Endothelial cell of umbilical vein (primary cell): ENCODE results near the gene SPSB3. TPM values are rescaled to one million over a fixed set of nuclear protein-coding genes. Genes with fewer than 3 reads are reported as not detected.

Experiments
- BruUV-seq: library from RNA; stranded (reverse); fragments of 400-500 nt; replicated peaks from 2 replicates; lab custom pipeline; 2021; lab: Mats Ljungman, UMichigan
- CTCF ChIA-PET: fragments of 300-600, 350-600 bp; sonication (Branson Sonifier 250); formaldehyde crosslinking; loops from one replicate; lab custom pipeline; 2021; ENCODE audit warnings: antibody characterized with exemption, inconsistent platforms; lab: Charles Lee
- POLR2A ChIA-PET: fragments of 300-600, 350-600 bp; sonication (Branson Sonifier 250); formaldehyde crosslinking; loops from one replicate; lab custom pipeline; 2021; ENCODE audit warnings: antibody characterized with exemption, inconsistent platforms; lab: Charles Lee
- DNase-seq: peaks from one replicate; pipeline ENCODE4 v3.0.0-alpha.2; 2011; ENCODE audit warnings: low read depth, low spot score
- FAIRE-seq: peaks from 2 replicates; lab custom pipeline; 2011; peaks lifted over from hg19 to GRCh38; lab: Jason Lieb, UNC
- H2AFZ ChIP-seq: 2 replicates; pipeline ENCODE4 v1.6.0; 2012; ENCODE audit warnings: low read depth, low read length, control low read depth, inconsistent platforms
- H3K27ac ChIP-seq: 2 replicates; pipeline ENCODE4 v1.5.1; 2011; ENCODE audit warnings: low read depth, mild to moderate bottlenecking, control low read depth, low read length, moderate library complexity; ENCODE audit not compliant: insufficient read depth
- H3K27me3 ChIP-seq, 2 experiments: 2 replicates each; pipeline versions ENCODE4 v1.6.0 to v1.6.1; 2011; ENCODE audit warnings: low read length in 2 of 2, mixed read lengths in 1 of 2; ENCODE audit not compliant: control insufficient read depth in 2 of 2, insufficient read depth in 2 of 2
- H3K36me3 ChIP-seq, 2 experiments: 2 replicates in 1 of 2; 3 replicates in 1 of 2; pipeline ENCODE4 v1.5.1; 2011; ENCODE audit warnings: low read length in 2 of 2, mild to moderate bottlenecking in 1 of 2, moderate library complexity in 1 of 2; ENCODE audit not compliant: control insufficient read depth in 2 of 2, insufficient read depth in 2 of 2; ENCODE audit errors: extremely low read depth in 1 of 2
- H3K4me1 ChIP-seq: 3 replicates; pipeline ENCODE4 v1.5.1; 2011; ENCODE audit warnings: mild to moderate bottlenecking, low read length; ENCODE audit not compliant: control insufficient read depth, insufficient read depth; ENCODE audit errors: extremely low read depth
- H3K4me2 ChIP-seq: 2 replicates; pipeline ENCODE4 v1.6.1; 2011; ENCODE audit warnings: low read length, control low read depth, mixed read lengths; ENCODE audit not compliant: insufficient read depth
- H3K4me3 ChIP-seq, 3 experiments: fragments of 200-600 bp in 1 of 3; sonication (generic), shearing (Covaris generic) in 1 of 3; replicated peaks in 1 of 3; 2 replicates each; pipeline ENCODE4 v1.5.1; 2011 to 2016; ENCODE audit warnings: control low read depth in 3 of 3, low read length in 3 of 3, mild to moderate bottlenecking in 2 of 3, inconsistent platforms in 1 of 3, low read depth in 1 of 3, moderate library complexity in 1 of 3; ENCODE audit not compliant: insufficient read depth in 1 of 3
- H3K79me2 ChIP-seq: 2 replicates; pipeline ENCODE4 v1.6.0; 2012; ENCODE audit warnings: low read length, inconsistent platforms; ENCODE audit not compliant: control insufficient read depth, insufficient read depth
- H3K9ac ChIP-seq: replicated peaks from 2 replicates; pipeline ENCODE3; 2011; ENCODE audit warnings: low read length, control low read depth; ENCODE audit not compliant: insufficient read depth; ENCODE audit errors: extremely low read depth
- H3K9me1 ChIP-seq: replicated peaks from 3 replicates; pipeline ENCODE4 v1.6.0; 2011; ENCODE audit warnings: mild to moderate bottlenecking, low read length; ENCODE audit not compliant: control insufficient read depth, insufficient read depth; ENCODE audit errors: extremely low read depth
- H3K9me3 ChIP-seq: replicated peaks from 2 replicates; pipeline ENCODE4 v1.5.1; 2012; ENCODE audit warnings: low read length, inconsistent platforms; ENCODE audit not compliant: control insufficient read depth, insufficient read depth
- H4K20me1 ChIP-seq: replicated peaks from 2 replicates; pipeline ENCODE3; 2011; ENCODE audit warnings: mild to moderate bottlenecking, low read length; ENCODE audit not compliant: control insufficient read depth, insufficient read depth; ENCODE audit errors: extremely low read depth
- CTCF ChIP-seq, 2 donors: IDR thresholded peaks; 1 replicate in 1 of 2; 2 replicates in 1 of 2; pipeline ENCODE4 v1.5.1; 2011; ENCODE audit warnings: low read length in 2 of 2, mild to moderate bottlenecking in 2 of 2, moderate library complexity in 2 of 2, control low read depth in 1 of 2, inconsistent platforms in 1 of 2, low read depth in 1 of 2; ENCODE audit not compliant: insufficient read depth in 1 of 2; ENCODE audit errors: extremely low read depth in 1 of 2
- EZH2 ChIP-seq: IDR thresholded peaks from 2 replicates; pipeline ENCODE4 v1.6.1; 2012; ENCODE audit warnings: borderline replicate concordance, low read depth, mild to moderate bottlenecking, moderate library complexity, low read length, inconsistent platforms; ENCODE audit not compliant: severe bottlenecking
- FOS ChIP-seq: IDR thresholded peaks from 2 replicates; pipeline ENCODE4 v1.6.1; 2011; ENCODE audit warnings: mild to moderate bottlenecking, low read length, moderate library complexity, borderline replicate concordance; ENCODE audit not compliant: insufficient read depth
- GATA2 ChIP-seq: IDR thresholded peaks from 2 replicates; pipeline ENCODE4 v1.7.0; 2011; ENCODE audit warnings: low read depth, mild to moderate bottlenecking, moderate library complexity, mixed read lengths, low read length; ENCODE audit not compliant: insufficient read length, insufficient read depth
- JUN ChIP-seq: IDR thresholded peaks from 2 replicates; pipeline ENCODE4 v1.6.1; 2011; ENCODE audit warnings: borderline replicate concordance, low read depth; ENCODE audit not compliant: insufficient read length, insufficient read depth
- MAX ChIP-seq: IDR thresholded peaks from 2 replicates; pipeline ENCODE4 v1.6.1; 2011; ENCODE audit not compliant: insufficient read depth, insufficient read length
- MYC ChIP-seq: IDR thresholded peaks from one replicate; pipeline ENCODE4 v1.6.1; 2011; ENCODE audit warnings: mild to moderate bottlenecking, low read depth, low read length
- POLR2A ChIP-seq: IDR thresholded peaks from 2 replicates; pipeline ENCODE4 v1.6.1; 2012; ENCODE audit warnings: low read depth, mild to moderate bottlenecking, control low read depth, low read length
- POLR2AphosphoS5 ChIP-seq: IDR thresholded peaks from 2 replicates; pipeline ENCODE4 v1.6.1; 2012; ENCODE audit warnings: low read depth, mild to moderate bottlenecking, control low read depth, low read length, moderate library complexity; ENCODE audit not compliant: insufficient read depth
- dilution Hi-C: fragments of 300-500 bp; cut with MboI; formaldehyde crosslinking; loops from one replicate; pipeline ENCODE4 v1.15.0; 2019; ENCODE audit warnings: low sequenced_read_pairs; ENCODE audit not compliant: extremely low pct_ligation_motif_present
- intact Hi-C: fragments of 100-400 bp; cut with micrococcal nuclease; formaldehyde crosslinking; loops from one replicate; pipeline ENCODE4 v1.10.0; 2022
- polyA plus RNA-seq, 4 experiments: library from polyadenylated mRNA; depleted of rRNA in 3 of 4; stranded (reverse) in 3 of 4; unstranded in 1 of 4; fragments of >200 nt; gene quantifications; 2 replicates each; pipeline versions ENCODE4 v1.2.1 to v1.2.3, GENCODE V29; 2011 to 2012; ENCODE audit warnings: missing spikeins in 1 of 4
- total RNA-seq: library from RNA; stranded (reverse); gene quantifications from 2 replicates; pipeline ENCODE4 v1.2.3, GENCODE V29; 2021

Gene SPSB3
- total and polyA plus RNA-seq, 2 donors (not counting 3 experiments of a cell fraction or from before 2014, with no cell fraction given), result 39.0 to 86.2 TPM

GRCh38 chr16:1734816-1735215 is 47.6 kb downstream of the SPSB3 start:
- TF ChIP-seq CTCF (IDR thresholded peaks at IDR 0.05; ENCODE audit: extremely low read depth in 1 of 2, insufficient read depth in 1 of 2, low read depth in 1 of 2, low read length in 2 of 2) (no peak), POLR2AphosphoS5 (no peak), POLR2A (no peak), JUN (no peak), MYC (no peak), EZH2 (no peak), MAX (no peak), FOS (no peak), GATA2 (no peak)
- Histone ChIP-seq H3K36me3 (peaks cover 0 to 26% of the 10 kb centered on the region in 2 experiments), H2AFZ (no peak overlapping the region), H4K20me1 (no peaks in the 10 kb centered on the region), H3K9me3 (no peaks in the 10 kb centered on the region), H3K79me2 (no peaks in the 10 kb centered on the region), H3K27ac (no peak overlapping the region), H3K27me3 (no peaks in the 10 kb centered on the region), H3K4me3 (no peak overlapping the region), H3K4me2 (no peak overlapping the region), H3K9ac (no peak overlapping the region), H3K9me1 (no peaks in the 10 kb centered on the region), H3K4me1 (no peaks in the 10 kb centered on the region)
- intact Hi-C loops, result no loop called here
- BruUV-seq, result no TSS peak
- dilution Hi-C loops, result no loop called here
- DNase-seq, result no peak
- ChIA-PET CTCF (no interaction called here), POLR2A (no interaction called here)
- no peak for FAIRE-seq
